GM21367 (cell line): Measurements from ENCODE around the gene SLC35F6.
"Not testable (repeated sequence)": the region's sequence is repeated elsewhere in the genome, so short reads cannot be mapped to it uniquely, and the experiment has no call there.

Experiments
- ATAC-seq: cut with Tn5 transposase; IDR thresholded peaks from one replicate; pipeline ENCODE4 v1.9.1; 2021; ENCODE audit not compliant: unreplicated experiment

Gene SLC35F6

GRCh38 chr2:26780203-26780760 is 16.2 kb downstream of the SLC35F6 start:
- no peak for ATAC-seq

- ATAC-seq = no peak
These were observed 19.0 kb downstream of the SLC35F6 start for GRCh38 chr2:26782876-26783704.

GRCh38 chr2:26784570-26785234 is 20.6 kb downstream of the SLC35F6 start:
- no peak for ATAC-seq

- ATAC-seq = peak; percentile 96
These were observed 21.5 kb downstream of the SLC35F6 start, which contains the start of gene CENPA for GRCh38 chr2:26785431-26786206. Gene CENPA, plus strand, starts transcription at chr2:26786056. Its CDS starts 141 bp downstream, at chr2:26786197.

- ATAC-seq = peak; percentile 2
These were observed 22.3 kb downstream of the SLC35F6 start for GRCh38 chr2:26786207-26787028.

- no peak for ATAC-seq
These were observed 28.6 kb downstream of the SLC35F6 start for GRCh38 chr2:26792720-26793119.

GRCh38 chr2:26793518-26793917 is 29.4 kb downstream of the SLC35F6 start:
- no peak for ATAC-seq

- ATAC-seq = not testable (repeated sequence)
These were observed 31.1 kb downstream of the SLC35F6 start for GRCh38 chr2:26795135-26795534.

- ATAC-seq = no peak
These were observed 37.2 kb downstream of the SLC35F6 start for GRCh38 chr2:26801328-26801727.

GRCh38 chr2:26801796-26802195 is 37.7 kb downstream of the SLC35F6 start:
- no peak for ATAC-seq

- no peak for ATAC-seq
These were observed 41.2 kb downstream of the SLC35F6 start for GRCh38 chr2:26805241-26805676.

- no peak for ATAC-seq
These were observed 43.8 kb downstream of the SLC35F6 start for GRCh38 chr2:26807788-26808460.

GRCh38 chr2:26809211-26809610 is 45.1 kb downstream of the SLC35F6 start:
- ATAC-seq = no peak

- ATAC-seq = no peak
These were observed 45.9 kb downstream of the SLC35F6 start for GRCh38 chr2:26809876-26810577.

- ATAC-seq = no peak
These were observed 47.2 kb downstream of the SLC35F6 start for GRCh38 chr2:26811261-26811660.

- no peak for ATAC-seq
These were observed 48.0 kb downstream of the SLC35F6 start for GRCh38 chr2:26811791-26812694.

- no peak for ATAC-seq
These were observed 48.6 kb downstream of the SLC35F6 start for GRCh38 chr2:26812731-26813130.
